Smooth muscle cell (in vitro differentiated cells): ENCODE measurements around the gene XRCC3. TPM values are rescaled to one million over a fixed set of nuclear protein-coding genes. Genes with fewer than 3 reads are reported as not detected.

Source experiments
- DNase-seq: peaks from one replicate; lab custom pipeline; 2025; ENCODE audit not compliant: unreplicated experiment; lab: John Stamatoyannopoulos, UW
- H2AFZ ChIP-seq: fragments of 200-600 bp; sonication (generic); 2 replicates; pipeline ENCODE4 v1.6.0; 2016; ENCODE audit warnings: antibody characterized with exemption, low read depth, mild to moderate bottlenecking
- H3F3A ChIP-seq: fragments of 200-600 bp; sonication (generic); 2 replicates; pipeline ENCODE4 v1.6.0; 2017; ENCODE audit warnings: antibody characterized with exemption, low read depth
- H3K27ac ChIP-seq: fragments of 200-600 bp; sonication (generic); 2 replicates; pipeline ENCODE4 v1.5.1; 2016; ENCODE audit warnings: low read depth, mild to moderate bottlenecking
- H3K27me3 ChIP-seq: fragments of 200-600 bp; sonication (generic); 2 replicates; pipeline ENCODE4 v1.6.1; 2016; ENCODE audit warnings: low read depth, mild to moderate bottlenecking
- H3K36me3 ChIP-seq: fragments of 200-600 bp; sonication (generic); 2 replicates; pipeline ENCODE4 v1.5.1; 2016; ENCODE audit warnings: low read depth
- H3K4me1 ChIP-seq: fragments of 200-600 bp; sonication (generic); 2 replicates; pipeline ENCODE4 v1.5.1; 2016; ENCODE audit warnings: low read depth
- H3K4me2 ChIP-seq: fragments of 200-600 bp; sonication (generic); 2 replicates; pipeline ENCODE4 v1.6.0; 2016; ENCODE audit warnings: mild to moderate bottlenecking
- H3K4me3 ChIP-seq: fragments of 200-600 bp; sonication (generic); 2 replicates; pipeline ENCODE4 v1.5.1; 2016; ENCODE audit warnings: mild to moderate bottlenecking
- H3K79me2 ChIP-seq: fragments of 200-600 bp; sonication (generic); 2 replicates; pipeline ENCODE4 v1.6.0; 2016; ENCODE audit warnings: low read depth, mild to moderate bottlenecking
- H3K9ac ChIP-seq: fragments of 200-600 bp; sonication (generic); 2 replicates; pipeline ENCODE4 v1.6.0; 2016; ENCODE audit warnings: low read depth
- H3K9me3 ChIP-seq: fragments of 200-600 bp; sonication (generic); replicated peaks from 2 replicates; pipeline ENCODE4 v1.5.1; 2016; ENCODE audit warnings: low read depth
- H4K20me1 ChIP-seq: fragments of 200-600 bp; sonication (generic); 2 replicates; pipeline ENCODE4 v1.6.0; 2016; ENCODE audit warnings: low read depth
- WGBS: methylation state at CpG from one replicate; pipeline ENCODE4 v1.1.7; 2016; ENCODE audit warnings: low lambda C conversion rate; 5-methylcytosine and 5-hydroxymethylcytosine counted together
- polyA plus RNA-seq: library from polyadenylated mRNA; unstranded; fragments of >200 nt; fragmentation: Nextera tagmentation; extraction: Ambion mirVana; gene quantifications from 2 replicates; pipeline ENCODE4 v1.2.1, GENCODE V29; 2016
- total RNA-seq: library from RNA; depleted of rRNA; stranded (reverse); fragments of >200 nt; gene quantifications from 2 replicates; pipeline ENCODE4 v1.2.3, GENCODE V29; 2014
- TF ChIP-seq, protein P1 (sequence below): fragments of 200-600 bp; sonication (generic); IDR thresholded peaks from 2 replicates; pipeline ENCODE4 v1.5.1; 2017; ENCODE audit warnings: borderline replicate concordance, mild to moderate bottlenecking, antibody characterized with exemption; ENCODE audit not compliant: insufficient read depth, poor library complexity, severe bottlenecking

The XRCC3 gene
- total and polyA plus RNA-seq, 2 experiments from 2014 or later: 8.3 to 10.5 TPM

DNA sequence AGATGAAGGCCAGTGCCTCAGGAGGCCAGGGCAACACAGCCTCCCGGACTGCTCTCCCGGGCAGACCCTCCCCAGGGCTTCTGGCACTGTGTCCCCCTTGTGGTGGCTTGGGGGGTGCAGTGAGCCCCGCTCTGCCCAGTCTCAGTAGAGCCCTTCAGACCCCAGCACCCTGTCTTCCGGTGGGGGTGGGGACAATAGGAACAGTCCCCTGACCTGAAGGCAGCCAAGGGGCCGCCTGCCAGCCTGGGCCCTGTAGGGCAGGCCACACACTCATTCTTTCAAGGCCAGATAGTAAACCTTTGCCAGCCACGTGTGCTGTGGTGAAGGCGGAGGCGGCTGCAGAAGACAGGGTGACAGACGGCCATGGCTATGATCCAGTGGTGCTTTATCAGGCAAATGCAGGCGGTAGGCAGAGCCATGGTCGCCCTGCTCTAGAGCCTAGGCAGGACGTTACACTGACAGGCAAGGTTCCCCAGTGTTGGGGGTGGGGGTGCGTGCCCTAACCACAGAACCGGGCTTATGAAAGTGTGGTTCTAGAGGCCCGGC, 15.3 kb upstream of the XRCC3 start:
- H3K79me2 ChIP-seq: peaks cover 16% of the 10 kb centered on the region
- no peak overlapping the region for H2AFZ ChIP-seq
- H3K27ac ChIP-seq: no peak overlapping the region
- no peaks in the 10 kb centered on the region for H3F3A ChIP-seq
- no peaks in the 10 kb centered on the region for H3K36me3 ChIP-seq
- DNase-seq: no peak
- H4K20me1 ChIP-seq: peaks cover 51% of the 10 kb centered on the region
- H3K9ac ChIP-seq: no peak overlapping the region
- TF ChIP-seq, protein P1, sequence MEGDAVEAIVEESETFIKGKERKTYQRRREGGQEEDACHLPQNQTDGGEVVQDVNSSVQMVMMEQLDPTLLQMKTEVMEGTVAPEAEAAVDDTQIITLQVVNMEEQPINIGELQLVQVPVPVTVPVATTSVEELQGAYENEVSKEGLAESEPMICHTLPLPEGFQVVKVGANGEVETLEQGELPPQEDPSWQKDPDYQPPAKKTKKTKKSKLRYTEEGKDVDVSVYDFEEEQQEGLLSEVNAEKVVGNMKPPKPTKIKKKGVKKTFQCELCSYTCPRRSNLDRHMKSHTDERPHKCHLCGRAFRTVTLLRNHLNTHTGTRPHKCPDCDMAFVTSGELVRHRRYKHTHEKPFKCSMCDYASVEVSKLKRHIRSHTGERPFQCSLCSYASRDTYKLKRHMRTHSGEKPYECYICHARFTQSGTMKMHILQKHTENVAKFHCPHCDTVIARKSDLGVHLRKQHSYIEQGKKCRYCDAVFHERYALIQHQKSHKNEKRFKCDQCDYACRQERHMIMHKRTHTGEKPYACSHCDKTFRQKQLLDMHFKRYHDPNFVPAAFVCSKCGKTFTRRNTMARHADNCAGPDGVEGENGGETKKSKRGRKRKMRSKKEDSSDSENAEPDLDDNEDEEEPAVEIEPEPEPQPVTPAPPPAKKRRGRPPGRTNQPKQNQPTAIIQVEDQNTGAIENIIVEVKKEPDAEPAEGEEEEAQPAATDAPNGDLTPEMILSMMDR: peak; percentile 9
- no peak overlapping the region for H3K4me2 ChIP-seq
- H3K9me3 ChIP-seq: no peaks in the 10 kb centered on the region
- 94% methylated on average over 15 of the region's 15 CpGs for WGBS
- no peaks in the 10 kb centered on the region for H3K4me1 ChIP-seq
- H3K4me3 ChIP-seq: no peak overlapping the region
- H3K27me3 ChIP-seq: no peaks in the 10 kb centered on the region

DNA sequence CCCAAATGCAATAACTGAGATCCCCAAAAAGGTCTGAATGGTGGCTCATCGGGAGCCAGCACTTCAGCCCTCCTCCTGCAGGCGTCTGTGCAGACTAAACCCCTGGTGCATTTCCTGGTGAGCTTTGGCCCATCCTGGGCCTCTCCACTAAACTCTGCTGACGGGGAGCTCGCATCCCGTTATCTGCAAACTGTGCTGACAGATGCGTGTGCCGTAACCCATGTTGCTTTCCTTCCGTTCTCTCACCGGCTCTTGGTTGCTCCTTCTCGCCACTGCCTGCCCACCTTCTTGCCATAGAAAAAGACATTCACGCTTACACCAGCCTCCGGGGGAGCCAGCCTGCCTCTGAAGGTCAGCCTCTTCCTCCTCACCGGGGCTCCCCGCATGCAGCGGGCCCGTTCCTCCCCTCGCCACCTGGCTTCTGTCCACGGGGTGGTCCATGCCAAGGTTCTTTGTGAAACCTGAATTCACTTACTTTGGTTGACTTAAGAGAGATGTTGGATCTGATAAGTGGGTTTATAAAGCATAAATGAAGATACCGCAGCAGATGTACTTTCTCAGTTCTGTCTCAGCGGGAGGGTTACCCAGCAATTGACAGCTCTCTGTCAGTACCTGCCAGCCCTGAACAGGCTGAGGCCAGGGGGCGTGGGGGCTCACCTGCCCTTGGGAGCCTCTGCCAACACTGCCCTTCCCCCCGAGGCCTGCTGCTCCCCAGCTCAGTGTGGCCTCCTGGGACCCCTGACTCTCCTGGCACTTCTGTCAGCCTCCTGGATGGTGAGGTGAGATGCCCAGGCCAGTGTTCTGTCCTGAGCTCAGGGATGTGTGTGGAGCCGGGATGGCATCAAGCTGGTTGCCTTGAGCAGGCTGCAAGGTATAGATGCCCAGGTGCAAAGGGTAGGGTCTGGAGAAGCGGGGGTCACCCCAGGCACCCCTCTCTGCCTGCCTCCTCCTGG, 14.5 kb upstream of the XRCC3 start:
- no peaks in the 10 kb centered on the region for H3K9me3 ChIP-seq
- TF ChIP-seq, protein P1: no peak
- WGBS: 91% methylated on average over 24 of the region's 24 CpGs

DNA sequence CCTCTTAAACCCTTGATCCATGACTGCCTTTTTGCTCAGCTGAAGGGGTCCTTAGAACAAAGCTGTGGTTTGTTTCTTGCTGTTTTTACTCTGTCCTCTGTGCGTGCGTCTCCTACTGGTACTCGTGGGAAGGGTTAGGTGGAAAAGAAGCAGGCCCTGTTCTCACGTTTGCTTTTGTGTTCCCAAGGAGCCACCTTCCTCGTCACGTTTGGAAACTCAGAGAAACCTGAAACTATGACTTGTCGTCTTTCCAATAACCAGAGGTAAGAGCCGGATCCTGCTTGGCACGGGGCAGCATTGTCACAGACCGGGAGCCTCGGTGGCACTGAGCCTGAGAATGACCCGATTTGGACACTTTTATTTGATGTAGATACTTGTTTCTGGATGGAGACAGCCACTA, 13.5 kb upstream of the XRCC3 start:
- H3K36me3 ChIP-seq: no peaks in the 10 kb centered on the region
- H3K4me2 ChIP-seq: no peak overlapping the region
- H3K4me3 ChIP-seq: no peak overlapping the region
- TF ChIP-seq, protein P1: no peak
- H4K20me1 ChIP-seq: peaks cover 69% of the 10 kb centered on the region
- H2AFZ ChIP-seq: no peak overlapping the region
- no peaks in the 10 kb centered on the region for H3F3A ChIP-seq
- H3K4me1 ChIP-seq: no peaks in the 10 kb centered on the region
- H3K79me2 ChIP-seq: peaks cover 33% of the 10 kb centered on the region
- no peak overlapping the region for H3K27ac ChIP-seq
- 94% methylated on average over 12 of the region's 12 CpGs for WGBS
- H3K9ac ChIP-seq: no peak overlapping the region
- H3K27me3 ChIP-seq: no peaks in the 10 kb centered on the region
- no peaks in the 10 kb centered on the region for H3K9me3 ChIP-seq
- no peak for DNase-seq

More for the DNA sequence above, 14.5 kb upstream of the XRCC3 start:
- no peak overlapping the region for H3K4me3 ChIP-seq
- no peak overlapping the region for H3K4me2 ChIP-seq
- no peaks in the 10 kb centered on the region for H3K36me3 ChIP-seq
- no peak for DNase-seq
- peaks cover 59% of the 10 kb centered on the region for H4K20me1 ChIP-seq
- H3K27ac ChIP-seq: no peak overlapping the region
- no peak overlapping the region for H3K9ac ChIP-seq
- H3F3A ChIP-seq: no peaks in the 10 kb centered on the region
- H3K79me2 ChIP-seq: peaks cover 23% of the 10 kb centered on the region
- no peaks in the 10 kb centered on the region for H3K27me3 ChIP-seq
- no peak overlapping the region for H2AFZ ChIP-seq
- H3K4me1 ChIP-seq: no peaks in the 10 kb centered on the region
